Endodermal cell (in vitro differentiated cells): Measurements from ENCODE around the gene TRABD. TPM values are rescaled to one million over a fixed set of nuclear protein-coding genes. Genes with fewer than 3 reads are reported as not detected.
A peak's percentile ranks its signal among the peaks of the same experiment; 100 is the strongest.

Experiments used
- DNase-seq: peaks from one replicate; pipeline ENCODE4 v3.0.0-alpha.2; 2017
- H3K27ac ChIP-seq: 2 replicates; pipeline ENCODE4 v1.5.1; 2013; ENCODE audit warnings: mild to moderate bottlenecking, low read depth, low read length, moderate library complexity
- H3K27me3 ChIP-seq: 2 replicates; pipeline ENCODE4 v1.6.1; 2013; ENCODE audit warnings: mild to moderate bottlenecking, low read length, moderate library complexity; ENCODE audit not compliant: insufficient read depth, control insufficient read depth, poor library complexity, severe bottlenecking
- H3K36me3 ChIP-seq: 2 replicates; pipeline ENCODE4 v1.7.0; 2013; ENCODE audit warnings: mild to moderate bottlenecking, low read length, moderate library complexity; ENCODE audit not compliant: control insufficient read depth, insufficient read depth
- H3K4me1 ChIP-seq: one replicate; pipeline ENCODE4 v1.7.0; 2013; ENCODE audit warnings: low read length; ENCODE audit not compliant: control insufficient read depth, insufficient read depth
- H3K4me3 ChIP-seq: 2 replicates; pipeline ENCODE4 v1.5.1; 2013; ENCODE audit warnings: mild to moderate bottlenecking, low read length, moderate library complexity
- H3K9ac ChIP-seq: 2 replicates; pipeline ENCODE4 v1.6.1; 2013; ENCODE audit warnings: mild to moderate bottlenecking, low read length, moderate library complexity; ENCODE audit not compliant: poor library complexity, severe bottlenecking; ENCODE audit errors: extremely low read depth
- H3K9me3 ChIP-seq: 2 replicates; pipeline ENCODE4 v1.6.1; 2013; ENCODE audit warnings: mild to moderate bottlenecking, low read length, moderate library complexity; ENCODE audit not compliant: control insufficient read depth
- H3K27ac Mint-ChIP-seq: 2 replicates; pipeline ENCODE4 v1.8.0; 2020; ENCODE audit warnings: mixed read lengths
- H3K27me3 Mint-ChIP-seq: 2 replicates; pipeline ENCODE4 v1.8.0; 2021; ENCODE audit warnings: mild to moderate bottlenecking, mixed read lengths; ENCODE audit not compliant: insufficient read depth
- H3K36me3 Mint-ChIP-seq: 2 replicates; pipeline ENCODE4 v1.8.0; 2020; ENCODE audit warnings: low read depth, mixed read lengths
- H3K4me1 Mint-ChIP-seq: 2 replicates; pipeline ENCODE4 v1.8.0; 2020; ENCODE audit warnings: mixed read lengths
- H3K4me3 Mint-ChIP-seq: 2 replicates; pipeline ENCODE4 v1.8.0; 2020; ENCODE audit warnings: mild to moderate bottlenecking, moderate library complexity, mixed read lengths
- H3K9me3 Mint-ChIP-seq: 2 replicates; pipeline ENCODE4 v1.8.0; 2020; ENCODE audit warnings: mild to moderate bottlenecking, mixed read lengths
- WGBS, 2 experiments: methylation state at CpG; one replicate each; pipeline versions ENCODE4 v1.1.5 to v1.1.7; 2013; ENCODE audit warnings: missing lambda C conversion rate in 2 of 2, mixed read lengths in 1 of 2; ENCODE audit not compliant: insufficient coverage in 1 of 2, insufficient read length in 1 of 2; 5-methylcytosine and 5-hydroxymethylcytosine counted together
- total RNA-seq, 2 donors: library from RNA; stranded (reverse); fragmentation: NEBNext Ultra II Directional in 1 of 2; extraction: Animal tissue kit (Norgen Biotek cat#: 25700) in 1 of 2; gene quantifications; 2 replicates in 1 of 2; 3 replicates in 1 of 2; pipeline ENCODE4 v1.2.1, GENCODE V29; 2021
- TF ChIP-seq, protein P1 (sequence below): fragments of 200-600 bp; sonication (generic); conservative IDR thresholded peaks from 2 replicates; pipeline ENCODE4 v1.5.0; 2021; ENCODE audit warnings: antibody characterized with exemption, mild to moderate bottlenecking

Gene TRABD
- total RNA-seq, 2 donors from 2014 or later: 49.6 to 56.4 TPM

DNA sequence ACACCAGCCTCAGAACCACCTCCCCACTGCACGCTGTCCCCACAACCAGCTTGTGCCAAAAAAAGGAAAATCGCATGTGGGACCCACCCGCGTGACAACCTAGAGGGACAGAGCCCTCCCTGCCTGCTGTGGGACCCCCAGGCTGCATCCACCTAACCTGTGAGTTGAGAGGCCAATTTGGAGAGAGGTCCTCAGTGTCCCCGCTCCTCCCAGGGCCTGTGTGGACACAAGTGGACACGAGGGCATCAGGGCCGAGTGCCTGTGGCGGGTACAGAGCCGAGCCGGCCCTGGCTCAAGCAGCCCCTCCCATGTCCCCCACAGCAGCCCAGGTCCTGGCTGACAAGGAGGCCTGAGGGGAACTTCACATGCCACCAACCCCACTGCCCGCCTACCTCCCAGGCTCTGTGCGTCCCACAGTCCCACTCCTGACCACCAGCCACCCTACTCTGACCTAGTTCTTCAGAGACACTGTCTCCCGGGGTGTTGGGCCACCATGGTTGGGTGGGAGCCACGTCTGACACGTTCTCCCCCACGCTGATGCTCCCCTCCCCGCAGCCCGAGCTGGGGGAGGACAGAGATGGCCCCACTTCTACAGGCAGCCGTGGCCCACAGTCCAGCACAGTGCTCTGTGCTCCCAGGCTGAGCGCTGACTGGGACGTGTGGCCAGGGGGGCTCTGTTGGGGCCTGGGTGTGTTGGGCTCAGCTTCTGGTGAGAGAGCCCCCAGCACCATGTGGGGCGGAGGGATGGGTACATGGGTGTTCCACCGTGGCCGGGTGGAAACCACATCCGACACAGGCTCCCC is 34.3 kb downstream of the TRABD start:
- Histone ChIP-seq H3K9ac (no peak overlapping the region), H3K27ac (no peak overlapping the region), H3K27me3 (no peaks in the 10 kb centered on the region), H3K9me3 (no peaks in the 10 kb centered on the region), H3K4me1 (no peaks in the 10 kb centered on the region), H3K4me3 (no peak overlapping the region), H3K36me3 (peaks cover 49% of the 10 kb centered on the region)
- peaks cover 67% of the 10 kb centered on the region for H3K36me3 Mint-ChIP-seq
- TF ChIP-seq, protein P1, sequence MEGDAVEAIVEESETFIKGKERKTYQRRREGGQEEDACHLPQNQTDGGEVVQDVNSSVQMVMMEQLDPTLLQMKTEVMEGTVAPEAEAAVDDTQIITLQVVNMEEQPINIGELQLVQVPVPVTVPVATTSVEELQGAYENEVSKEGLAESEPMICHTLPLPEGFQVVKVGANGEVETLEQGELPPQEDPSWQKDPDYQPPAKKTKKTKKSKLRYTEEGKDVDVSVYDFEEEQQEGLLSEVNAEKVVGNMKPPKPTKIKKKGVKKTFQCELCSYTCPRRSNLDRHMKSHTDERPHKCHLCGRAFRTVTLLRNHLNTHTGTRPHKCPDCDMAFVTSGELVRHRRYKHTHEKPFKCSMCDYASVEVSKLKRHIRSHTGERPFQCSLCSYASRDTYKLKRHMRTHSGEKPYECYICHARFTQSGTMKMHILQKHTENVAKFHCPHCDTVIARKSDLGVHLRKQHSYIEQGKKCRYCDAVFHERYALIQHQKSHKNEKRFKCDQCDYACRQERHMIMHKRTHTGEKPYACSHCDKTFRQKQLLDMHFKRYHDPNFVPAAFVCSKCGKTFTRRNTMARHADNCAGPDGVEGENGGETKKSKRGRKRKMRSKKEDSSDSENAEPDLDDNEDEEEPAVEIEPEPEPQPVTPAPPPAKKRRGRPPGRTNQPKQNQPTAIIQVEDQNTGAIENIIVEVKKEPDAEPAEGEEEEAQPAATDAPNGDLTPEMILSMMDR: no peak
- H3K4me3 Mint-ChIP-seq: no peak overlapping the region
- no peaks in the 10 kb centered on the region for H3K27me3 Mint-ChIP-seq
- no peak overlapping the region for H3K27ac Mint-ChIP-seq
- WGBS, 2 experiments: 93 to 97% methylated on average over 15 to 25 of the region's 25 CpGs
- no peaks in the 10 kb centered on the region for H3K9me3 Mint-ChIP-seq
- no peaks in the 10 kb centered on the region for H3K4me1 Mint-ChIP-seq
- peak; percentile 27 for DNase-seq

DNA sequence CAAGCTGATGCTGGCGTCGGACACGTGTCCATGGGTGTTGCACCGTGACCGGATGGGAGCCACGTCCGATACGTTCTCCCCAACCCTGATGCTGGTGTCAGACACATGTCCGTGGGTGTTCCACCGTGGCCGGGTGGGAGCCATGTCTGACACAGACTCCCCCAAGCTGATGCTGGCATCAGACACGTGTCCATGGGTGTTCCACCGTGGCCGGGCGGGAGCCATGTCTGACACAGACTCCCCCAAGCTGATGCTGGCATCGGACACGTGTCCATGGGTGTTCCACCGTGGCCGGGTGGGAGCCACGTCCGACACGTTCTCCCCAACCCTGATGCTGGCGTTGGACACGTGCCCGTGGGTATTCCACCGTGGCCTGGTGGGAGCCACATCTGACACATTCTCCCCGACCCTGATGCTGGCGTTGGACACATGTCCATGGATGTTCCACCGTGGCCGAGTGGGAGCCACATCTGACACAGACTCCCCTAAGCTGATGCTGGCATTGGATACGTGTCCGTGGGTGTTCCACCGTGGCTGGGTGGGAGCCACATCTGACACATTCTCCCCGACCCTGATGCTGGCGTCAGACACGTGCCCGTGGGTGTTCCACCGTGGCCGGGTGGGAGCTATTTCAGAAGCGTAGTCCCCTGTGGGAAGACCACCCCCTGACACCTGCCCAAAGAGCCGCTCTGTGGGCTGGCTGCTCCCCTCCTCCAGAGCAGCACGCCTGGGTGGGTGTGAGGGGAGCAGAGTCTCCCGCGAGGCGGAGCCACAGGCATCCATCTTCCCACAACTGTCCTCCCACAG is 35.1 kb downstream of the TRABD start:
- WGBS, 2 experiments: 95 to 96% methylated on average over 38 to 45 of the region's 45 CpGs
- no peaks in the 10 kb centered on the region for H3K4me1 ChIP-seq
- no peak overlapping the region for H3K4me3 ChIP-seq
- Mint-ChIP-seq H3K27ac (no peak overlapping the region), H3K4me3 (no peak overlapping the region), H3K4me1 (no peaks in the 10 kb centered on the region), H3K27me3 (no peaks in the 10 kb centered on the region), H3K36me3 (peaks cover 66% of the 10 kb centered on the region), H3K9me3 (no peaks in the 10 kb centered on the region)
- H3K27me3 ChIP-seq: no peaks in the 10 kb centered on the region
- H3K9me3 ChIP-seq: no peaks in the 10 kb centered on the region
- H3K27ac ChIP-seq: no peak overlapping the region
- TF ChIP-seq, protein P1: no peak
- no peak overlapping the region for H3K9ac ChIP-seq
- peak; percentile 35 for DNase-seq
- peaks cover 43% of the 10 kb centered on the region for H3K36me3 ChIP-seq

DNA sequence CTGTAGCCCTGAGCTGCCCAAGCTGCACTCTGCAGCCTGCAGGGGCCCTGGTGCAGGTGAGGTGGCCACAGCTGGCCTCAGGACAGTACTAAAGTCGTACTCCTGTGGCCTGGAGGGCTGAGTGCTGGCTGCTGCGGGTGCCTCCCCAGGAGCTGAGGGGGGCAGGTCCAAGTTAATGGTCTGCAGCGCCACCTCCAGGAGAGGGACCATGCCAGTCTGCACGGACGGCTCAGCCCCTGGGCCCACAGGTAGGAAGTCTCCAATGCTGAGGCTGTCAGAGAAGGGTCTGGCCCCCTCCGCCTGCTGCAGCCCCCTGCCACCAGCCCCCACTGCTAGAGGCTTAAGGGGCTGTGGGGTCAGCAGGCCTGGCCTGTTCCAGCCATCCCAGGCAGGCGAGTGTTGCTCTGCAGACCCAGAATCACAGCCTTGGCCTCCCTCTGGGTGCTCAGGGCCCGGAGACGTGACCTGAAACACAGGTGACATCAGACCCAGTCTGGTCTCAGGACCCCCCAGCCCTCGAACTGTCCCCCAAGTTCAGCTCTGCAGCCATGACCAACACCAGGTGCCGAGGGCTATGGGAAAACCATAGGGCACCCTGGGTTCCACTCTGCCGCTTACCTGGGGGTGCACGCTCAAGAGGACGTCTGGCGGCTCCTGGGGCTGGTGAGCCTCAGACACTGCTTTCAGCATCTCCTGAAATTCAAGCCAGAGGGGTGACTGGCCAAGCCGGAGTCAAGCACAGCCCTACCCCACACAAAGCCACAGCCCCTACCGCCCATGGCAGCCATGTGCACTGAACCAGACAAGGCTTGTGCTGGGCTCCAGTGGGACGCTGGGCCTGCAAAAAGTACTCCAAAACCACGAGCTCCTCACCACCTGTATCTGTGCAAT is 35.9 kb downstream of the TRABD start:
- DNase-seq: peak; percentile 63
- H3K36me3 ChIP-seq: peaks cover 34% of the 10 kb centered on the region
- H3K4me1 Mint-ChIP-seq: no peaks in the 10 kb centered on the region
- H3K36me3 Mint-ChIP-seq: peaks cover 64% of the 10 kb centered on the region
- TF ChIP-seq, protein P1: peak; percentile 38
- H3K27me3 ChIP-seq: no peaks in the 10 kb centered on the region
- WGBS, 2 experiments: 89 to 90% methylated on average over 5 to 19 of the region's 19 CpGs
- H3K4me3 ChIP-seq: no peak overlapping the region
- H3K9me3 ChIP-seq: no peaks in the 10 kb centered on the region
- no peak overlapping the region for H3K27ac ChIP-seq
- no peaks in the 10 kb centered on the region for H3K27me3 Mint-ChIP-seq
- no peaks in the 10 kb centered on the region for H3K9me3 Mint-ChIP-seq
- H3K4me1 ChIP-seq: no peaks in the 10 kb centered on the region
- no peak overlapping the region for H3K9ac ChIP-seq
- H3K27ac Mint-ChIP-seq: no peak overlapping the region
- H3K4me3 Mint-ChIP-seq: no peak overlapping the region
